Stomach (tissue), 9 donors: ENCODE results near the gene PPP2R2C. TPM values are rescaled to one million over a fixed set of nuclear protein-coding genes. Genes with fewer than 3 reads are reported as not detected.

Source experiments
- DNase-seq, 2 donors: peaks; one replicate each; pipeline versions ENCODE4 v3.0.0 to v3.0.0-alpha.2; 2013 to 2019
- H3K27ac ChIP-seq, 5 donors: fragments of 200-600 bp in 4 of 5; sonication (generic) in 4 of 5; one replicate each; pipeline ENCODE4 v1.5.1; 2013 to 2019; ENCODE audit warnings: mild to moderate bottlenecking in 1 of 5, moderate library complexity in 1 of 5
- H3K27me3 ChIP-seq, 3 donors: fragments of 200-600 bp; sonication (generic); one replicate each; pipeline ENCODE4 v1.5.1; 2017 to 2019; ENCODE audit warnings: mixed run types in 1 of 3
- H3K36me3 ChIP-seq, 4 donors: fragments of 200-600 bp; sonication (generic); 1 replicate in 3 of 4; 2 replicates in 1 of 4; pipeline ENCODE4 v1.5.1; 2016 to 2019
- H3K4me1 ChIP-seq, 4 donors: fragments of 200-600 bp; sonication (generic); one replicate each; pipeline ENCODE4 v1.5.1; 2016 to 2019
- H3K4me3 ChIP-seq, 4 donors: fragments of 200-600 bp; sonication (generic) in 3 of 4; one replicate each; pipeline ENCODE4 v1.5.1; 2016 to 2019; ENCODE audit warnings: mild to moderate bottlenecking in 1 of 4
- H3K9me3 ChIP-seq, 4 donors: fragments of 200-600 bp; sonication (generic); one replicate each; pipeline ENCODE4 v1.5.1; 2016 to 2019
- EP300 ChIP-seq: sonication (generic); formaldehyde crosslinking; IDR thresholded peaks from one replicate; pipeline ENCODE4 v1.6.1; 2017; ENCODE audit warnings: antibody characterized with exemption
- POLR2A ChIP-seq, 4 donors: fragments of 450-650 bp; IDR thresholded peaks; one replicate each; pipeline ENCODE4 v1.6.1; 2016; ENCODE audit warnings: antibody characterized with exemption in 4 of 4, control low read depth in 2 of 4, mild to moderate bottlenecking in 1 of 4, moderate library complexity in 1 of 4
- POLR2AphosphoS5 ChIP-seq, 3 donors: sonication (generic); formaldehyde crosslinking; IDR thresholded peaks; one replicate each; pipeline ENCODE4 v1.6.1; 2016; ENCODE audit warnings: antibody characterized with exemption in 3 of 3
- WGBS, 5 donors: extraction: QIAGEN DNeasy Blood & Tissue Kit in 3 of 5; methylation state at CpG; one replicate each; pipeline versions ENCODE4 v1.1.5 to v1.1.7; 2013 to 2018; 5-methylcytosine and 5-hydroxymethylcytosine counted together
- intact Hi-C: fragments of 100-400 bp; cut with DNase I; formaldehyde crosslinking; loops from one replicate; pipeline ENCODE4 v1.15.1; 2023; ENCODE audit warnings: low total_unique reads
- polyA plus RNA-seq, 3 donors: library from polyadenylated mRNA; stranded (reverse); fragments of 200-250 nt; gene quantifications; one replicate each; pipeline ENCODE4 v1.2.3, GENCODE V29; 2013
- total RNA-seq, 5 donors: library from RNA; depleted of rRNA; stranded (reverse); fragments of >200 nt; gene quantifications; one replicate each; pipeline versions ENCODE4 v1.1.0 to v1.2.3, GENCODE V29; 2014 to 2016
- TF ChIP-seq, protein P1 (sequence below), 7 experiments: fragments of 450-650 bp in 4 of 7; fragments of 200-600 bp in 3 of 7; sonication (generic) in 3 of 7; IDR thresholded peaks; one replicate each; pipeline ENCODE4 v1.5.1; 2016 to 2019; ENCODE audit warnings: antibody characterized with exemption in 7 of 7, control low read depth in 2 of 7, mild to moderate bottlenecking in 1 of 7
- donor health status: healthy with polysubstance abuse.
- donor health status: Bipolar disorder and iron deficiency.
- donor health status: healthy.

Gene PPP2R2C
- total and polyA plus RNA-seq, 8 donors = 1.4 to 5.0 (median 1.5) TPM; not detected in 5

DNA sequence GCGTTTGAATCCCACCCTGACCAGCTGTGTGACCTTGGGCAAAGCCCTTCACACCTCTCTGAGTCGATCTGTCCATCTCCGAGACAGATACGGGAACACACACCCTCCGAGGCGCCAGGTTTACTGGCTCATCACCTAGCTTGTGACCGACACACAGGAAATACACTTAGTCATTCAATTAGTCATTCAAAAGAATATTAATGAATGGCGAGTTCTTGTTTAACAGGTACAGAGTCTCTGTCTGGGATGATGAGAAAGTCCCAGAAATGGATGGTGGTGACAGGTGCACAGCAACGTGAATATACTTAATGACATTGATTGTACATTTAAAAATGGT lies 80.6 kb downstream of the PPP2R2C start:
- H3K4me3 ChIP-seq = no peak overlapping the region
- H3K4me1 ChIP-seq = peaks cover 0 to 5% (median 0%) of the 10 kb centered on the region in 4 donors
- H3K36me3 ChIP-seq = no peaks in the 10 kb centered on the region
- H3K27ac ChIP-seq = no peak overlapping the region
- no peak for DNase-seq
- intact Hi-C loops = no loop called here
- H3K9me3 ChIP-seq = no peaks in the 10 kb centered on the region
- no peak for TF ChIP-seq POLR2AphosphoS5 (IDR thresholded peaks at IDR 0.05)
- no peak for TF ChIP-seq EP300
- TF ChIP-seq, protein P1, sequence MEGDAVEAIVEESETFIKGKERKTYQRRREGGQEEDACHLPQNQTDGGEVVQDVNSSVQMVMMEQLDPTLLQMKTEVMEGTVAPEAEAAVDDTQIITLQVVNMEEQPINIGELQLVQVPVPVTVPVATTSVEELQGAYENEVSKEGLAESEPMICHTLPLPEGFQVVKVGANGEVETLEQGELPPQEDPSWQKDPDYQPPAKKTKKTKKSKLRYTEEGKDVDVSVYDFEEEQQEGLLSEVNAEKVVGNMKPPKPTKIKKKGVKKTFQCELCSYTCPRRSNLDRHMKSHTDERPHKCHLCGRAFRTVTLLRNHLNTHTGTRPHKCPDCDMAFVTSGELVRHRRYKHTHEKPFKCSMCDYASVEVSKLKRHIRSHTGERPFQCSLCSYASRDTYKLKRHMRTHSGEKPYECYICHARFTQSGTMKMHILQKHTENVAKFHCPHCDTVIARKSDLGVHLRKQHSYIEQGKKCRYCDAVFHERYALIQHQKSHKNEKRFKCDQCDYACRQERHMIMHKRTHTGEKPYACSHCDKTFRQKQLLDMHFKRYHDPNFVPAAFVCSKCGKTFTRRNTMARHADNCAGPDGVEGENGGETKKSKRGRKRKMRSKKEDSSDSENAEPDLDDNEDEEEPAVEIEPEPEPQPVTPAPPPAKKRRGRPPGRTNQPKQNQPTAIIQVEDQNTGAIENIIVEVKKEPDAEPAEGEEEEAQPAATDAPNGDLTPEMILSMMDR (IDR thresholded peaks at IDR 0.05) = no peak
- TF ChIP-seq POLR2A (IDR thresholded peaks at IDR 0.05) = no peak
- 67 to 75% (median 74%) methylated on average over 9 of the region's 9 CpGs for WGBS, 5 donors
- H3K27me3 ChIP-seq = peaks cover 0 to 42% (median 10%) of the 10 kb centered on the region in 3 donors

DNA sequence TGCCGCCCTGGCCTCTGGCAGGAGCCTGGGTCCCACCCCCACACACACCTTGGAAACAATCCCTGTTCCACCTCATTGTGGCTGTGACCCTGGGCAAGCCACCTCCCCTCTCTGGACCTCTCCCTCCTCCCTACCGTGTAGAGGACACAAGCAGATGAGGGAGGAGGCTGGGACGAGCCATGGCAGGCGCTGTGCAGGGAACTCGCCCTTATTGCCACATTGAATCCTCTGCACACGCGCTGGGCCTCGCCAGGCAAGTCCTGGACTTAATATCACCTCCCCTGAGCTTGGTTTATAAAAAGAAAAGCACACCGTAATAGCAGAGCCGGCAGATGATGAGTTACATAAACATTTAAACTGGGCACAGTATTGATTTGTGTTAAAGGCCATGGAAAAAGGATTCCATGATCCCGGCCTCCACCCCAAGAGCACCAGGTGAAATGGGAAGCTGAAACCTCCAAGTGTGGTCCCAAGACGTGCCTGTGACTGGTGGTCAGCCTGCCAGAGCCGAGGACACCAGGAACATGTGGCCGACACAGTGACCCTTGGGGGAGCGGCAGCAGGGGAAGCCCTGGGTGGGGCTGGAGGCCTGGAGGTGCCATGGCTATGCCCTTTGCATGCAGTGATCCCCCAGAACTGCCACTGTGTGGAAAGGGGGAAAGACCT lies 81.1 kb downstream of the PPP2R2C start:
- intact Hi-C loops = no loop called here
- no peak for DNase-seq
- Histone ChIP-seq H3K9me3 (no peaks in the 10 kb centered on the region), H3K27me3 (peaks cover 0 to 37% (median 10%) of the 10 kb centered on the region in 3 donors), H3K27ac (no peak overlapping the region), H3K36me3 (no peaks in the 10 kb centered on the region), H3K4me3 (no peak overlapping the region), H3K4me1 (peaks cover 0 to 5% (median 0%) of the 10 kb centered on the region in 4 donors)
- TF ChIP-seq POLR2AphosphoS5 (IDR thresholded peaks at IDR 0.05) (no peak), EP300 (no peak), POLR2A (IDR thresholded peaks at IDR 0.05) (no peak)
- TF ChIP-seq, protein P1 (IDR thresholded peaks at IDR 0.05) = no peak
- WGBS, 5 donors = 53 to 63% (median 61%) methylated on average over 15 of the region's 15 CpGs

DNA sequence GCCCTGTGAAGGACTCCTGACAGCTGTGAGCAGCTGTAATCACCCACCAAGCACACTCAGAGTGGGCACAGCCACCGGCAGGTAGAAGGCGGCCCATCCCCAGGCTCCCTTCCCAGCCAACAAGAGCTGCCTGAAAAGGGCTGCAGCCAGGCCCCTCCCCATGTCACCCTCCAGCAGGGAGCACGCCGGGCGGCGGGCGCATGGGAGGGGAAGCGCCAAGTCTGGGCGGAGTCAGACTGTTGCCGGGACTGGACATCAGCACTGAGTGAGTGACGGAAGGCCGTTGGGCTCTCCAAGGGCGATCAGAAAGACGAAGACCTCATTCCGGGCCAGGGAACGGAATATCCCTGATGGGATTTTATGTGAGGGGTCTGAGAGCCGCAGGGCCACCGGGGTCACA lies 82.1 kb downstream of the PPP2R2C start:
- intact Hi-C loops = no loop called here
- DNase-seq = peak in 1 of 2 donors; percentile 45
- H3K4me1 ChIP-seq = peaks cover 0 to 5% (median 0%) of the 10 kb centered on the region in 4 donors
- 10 to 48% (median 17%) methylated on average over 4 to 18 of the region's 18 CpGs for WGBS, 5 donors
- H3K9me3 ChIP-seq = no peaks in the 10 kb centered on the region
- no peaks in the 10 kb centered on the region for H3K36me3 ChIP-seq
- no peak overlapping the region for H3K27ac ChIP-seq
- TF ChIP-seq, protein P1 (IDR thresholded peaks at IDR 0.05) = no peak
- TF ChIP-seq EP300 (no peak), POLR2A (IDR thresholded peaks at IDR 0.05) (no peak), POLR2AphosphoS5 (IDR thresholded peaks at IDR 0.05) (no peak)
- H3K27me3 ChIP-seq = peaks cover 0 to 32% (median 1%) of the 10 kb centered on the region in 3 donors
- H3K4me3 ChIP-seq = no peak overlapping the region

DNA sequence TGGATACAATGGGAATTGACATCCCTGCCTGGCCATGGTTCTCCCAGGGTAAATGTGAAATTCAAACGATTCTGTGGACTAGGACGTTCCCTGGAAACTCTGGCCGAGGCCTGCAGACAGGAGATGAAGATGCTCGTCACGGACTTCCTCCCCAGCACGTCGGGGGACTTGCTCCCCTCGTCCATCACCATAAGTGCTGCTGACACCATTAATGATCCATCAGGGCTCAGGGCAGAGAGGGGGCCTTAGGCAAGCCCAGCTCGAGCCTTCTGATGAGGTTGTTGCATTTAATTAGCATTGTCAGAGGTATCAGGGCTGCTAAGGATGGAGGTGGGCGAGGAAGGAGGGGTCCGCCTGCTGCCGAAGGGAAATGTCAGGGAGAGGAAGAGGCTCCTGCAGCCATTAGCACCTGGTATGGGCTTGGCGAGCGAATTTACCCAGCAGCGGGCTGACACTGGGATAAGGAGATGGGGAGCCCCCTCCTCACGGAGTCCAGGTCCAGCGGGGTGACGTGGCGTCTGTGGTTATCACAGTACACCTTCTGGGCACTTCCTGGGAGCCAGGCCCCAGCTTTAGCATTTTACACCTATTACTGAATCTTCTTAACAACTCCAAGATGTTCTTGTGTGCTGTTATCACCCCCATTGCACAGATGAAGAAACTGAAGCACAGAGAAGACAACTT lies 83.1 kb downstream of the PPP2R2C start:
- WGBS, 5 donors = 58 to 78% (median 68%) methylated on average over 17 to 19 of the region's 19 CpGs
- no peak for DNase-seq
- Histone ChIP-seq H3K36me3 (no peaks in the 10 kb centered on the region), H3K27me3 (peaks cover 0 to 38% (median 0%) of the 10 kb centered on the region in 3 donors), H3K27ac (no peak overlapping the region), H3K4me3 (no peak overlapping the region), H3K4me1 (peaks cover 0 to 5% (median 0%) of the 10 kb centered on the region in 4 donors), H3K9me3 (no peaks in the 10 kb centered on the region)
- TF ChIP-seq, protein P1 (IDR thresholded peaks at IDR 0.05) = no peak
- TF ChIP-seq POLR2AphosphoS5 (IDR thresholded peaks at IDR 0.05) (no peak), EP300 (no peak), POLR2A (IDR thresholded peaks at IDR 0.05) (no peak)
- intact Hi-C loops = no loop called here
